SU-DHL-6 (cell line): ENCODE measurements around the gene MAL.

Experiments used
- EZH2phosphoT487 ChIP-seq: fragments of 200-600 bp; sonication (generic), shearing (Covaris generic); conservative IDR thresholded peaks from 2 replicates; pipeline ENCODE4 v1.6.1; 2018; ENCODE audit warnings: mild to moderate bottlenecking, antibody characterized with exemption, low read length, moderate library complexity, mixed read lengths
- TF ChIP-seq, protein P1 (sequence below): fragments of 200-600 bp; sonication (generic); IDR thresholded peaks from one replicate; pipeline ENCODE4 v1.5.1; 2017; ENCODE audit warnings: antibody characterized with exemption, mild to moderate bottlenecking, low read length, moderate library complexity; ENCODE audit not compliant: insufficient read depth, poor library complexity, severe bottlenecking

DNA sequence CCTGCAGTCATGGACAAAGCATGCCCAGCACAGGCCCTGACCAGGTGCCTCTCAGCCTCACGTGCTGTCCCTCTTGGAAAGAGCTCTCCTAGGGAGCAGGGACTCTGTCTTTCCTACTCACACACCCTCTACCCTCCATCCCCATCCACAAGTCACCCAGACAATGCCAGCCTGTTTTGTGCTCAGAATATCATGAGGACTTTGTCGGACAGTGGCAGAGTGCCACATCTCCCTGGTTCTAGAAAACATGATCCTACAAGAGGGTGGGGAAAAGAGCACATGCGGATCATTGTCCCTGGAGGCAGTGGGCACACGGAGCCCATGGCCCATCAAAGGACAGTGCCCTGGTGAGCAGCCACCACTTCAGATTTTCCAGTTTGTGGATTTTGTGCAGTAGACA is 3.7 kb upstream of the MAL start:
- TF ChIP-seq, protein P1, sequence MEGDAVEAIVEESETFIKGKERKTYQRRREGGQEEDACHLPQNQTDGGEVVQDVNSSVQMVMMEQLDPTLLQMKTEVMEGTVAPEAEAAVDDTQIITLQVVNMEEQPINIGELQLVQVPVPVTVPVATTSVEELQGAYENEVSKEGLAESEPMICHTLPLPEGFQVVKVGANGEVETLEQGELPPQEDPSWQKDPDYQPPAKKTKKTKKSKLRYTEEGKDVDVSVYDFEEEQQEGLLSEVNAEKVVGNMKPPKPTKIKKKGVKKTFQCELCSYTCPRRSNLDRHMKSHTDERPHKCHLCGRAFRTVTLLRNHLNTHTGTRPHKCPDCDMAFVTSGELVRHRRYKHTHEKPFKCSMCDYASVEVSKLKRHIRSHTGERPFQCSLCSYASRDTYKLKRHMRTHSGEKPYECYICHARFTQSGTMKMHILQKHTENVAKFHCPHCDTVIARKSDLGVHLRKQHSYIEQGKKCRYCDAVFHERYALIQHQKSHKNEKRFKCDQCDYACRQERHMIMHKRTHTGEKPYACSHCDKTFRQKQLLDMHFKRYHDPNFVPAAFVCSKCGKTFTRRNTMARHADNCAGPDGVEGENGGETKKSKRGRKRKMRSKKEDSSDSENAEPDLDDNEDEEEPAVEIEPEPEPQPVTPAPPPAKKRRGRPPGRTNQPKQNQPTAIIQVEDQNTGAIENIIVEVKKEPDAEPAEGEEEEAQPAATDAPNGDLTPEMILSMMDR = no peak
- TF ChIP-seq EZH2phosphoT487 = no peak
